OCI-LY7 (cell line): ENCODE results near the gene KPNA3. TPM values are rescaled to one million over a fixed set of nuclear protein-coding genes. Genes with fewer than 3 reads are reported as not detected.

Experiments used
- BruUV-seq: library from RNA; stranded (reverse); fragments of 400-500 nt; replicated peaks from 2 replicates; lab custom pipeline; 2021; lab: Mats Ljungman, UMichigan
- CTCF ChIA-PET: fragments of 300-600 bp; sonication (Branson Sonifier 250); formaldehyde crosslinking; loops from one replicate; lab custom pipeline; 2022; ENCODE audit warnings: antibody characterized with exemption; ENCODE audit not compliant: unreplicated experiment; lab: Charles Lee
- POLR2A ChIA-PET: fragments of 300-600 bp; sonication (Branson Sonifier 250); formaldehyde crosslinking; loops from one replicate; lab custom pipeline; 2022; ENCODE audit warnings: antibody characterized with exemption; lab: Charles Lee
- DNase-seq: peaks from one replicate; pipeline ENCODE4 v3.0.0-alpha.2; 2015; ENCODE audit warnings: low spot score
- H2AFZ ChIP-seq: fragments of 200-600 bp; sonication (generic), shearing (Covaris generic); 2 replicates; pipeline ENCODE4 v1.6.1; 2014; ENCODE audit warnings: mild to moderate bottlenecking, antibody characterized with exemption, low read length, moderate library complexity
- H3K27ac ChIP-seq: fragments of 200-600 bp; sonication (generic); 2 replicates; pipeline ENCODE4 v1.5.1; 2014; ENCODE audit warnings: mixed run types, low read depth, mild to moderate bottlenecking, moderate library complexity, low read length, inconsistent platforms; ENCODE audit not compliant: poor library complexity, severe bottlenecking
- H3K36me3 ChIP-seq: fragments of 200-600 bp; sonication (generic); 2 replicates; pipeline ENCODE4 v1.6.1; 2014; ENCODE audit warnings: mild to moderate bottlenecking, antibody characterized with exemption, low read length, moderate library complexity, mixed read lengths; ENCODE audit not compliant: insufficient read depth
- H3K4me1 ChIP-seq: fragments of 200-600 bp; sonication (generic); 2 replicates; pipeline ENCODE4 v1.5.1; 2014; ENCODE audit warnings: mild to moderate bottlenecking, low read length; ENCODE audit not compliant: insufficient read depth, poor library complexity, severe bottlenecking
- H3K4me2 ChIP-seq: fragments of 200-600 bp; sonication (generic); 2 replicates; pipeline ENCODE4 v1.6.1; 2014; ENCODE audit warnings: mild to moderate bottlenecking, low read length
- H3K4me3 ChIP-seq: fragments of 200-600 bp; sonication (generic); 2 replicates; pipeline ENCODE4 v1.5.1; 2014; ENCODE audit warnings: mild to moderate bottlenecking, low read depth, low read length; ENCODE audit not compliant: poor library complexity, severe bottlenecking
- H3K79me2 ChIP-seq: fragments of 200-600 bp; sonication (generic); 2 replicates; pipeline ENCODE4 v1.6.1; 2016; ENCODE audit warnings: low read depth, mild to moderate bottlenecking, low read length, moderate library complexity, mixed read lengths; ENCODE audit not compliant: insufficient read depth
- H3K9me2 ChIP-seq: fragments of 200-600 bp; sonication (generic); 2 replicates; pipeline ENCODE4 v1.6.1; 2016; ENCODE audit warnings: mild to moderate bottlenecking, low read length, mixed read lengths; ENCODE audit not compliant: insufficient read depth
- H3K9me3 ChIP-seq: fragments of 200-600 bp; sonication (generic); 2 replicates; pipeline ENCODE4 v1.6.1; 2014; ENCODE audit warnings: mild to moderate bottlenecking, mixed run types, low read length, mixed read lengths
- H4K20me1 ChIP-seq: fragments of 200-600 bp; sonication (generic); 2 replicates; pipeline ENCODE4 v1.6.1; 2014; ENCODE audit warnings: mild to moderate bottlenecking, antibody characterized with exemption, low read length, moderate library complexity, mixed read lengths; ENCODE audit not compliant: insufficient read depth
- CTCF ChIP-seq: fragments of 200-600 bp; sonication (generic); conservative IDR thresholded peaks from 2 replicates; pipeline ENCODE4 v1.5.1; 2014; ENCODE audit warnings: mild to moderate bottlenecking, antibody characterized with exemption, low read length, moderate library complexity, mixed read lengths
- EZH2phosphoT487 ChIP-seq: fragments of 200-600 bp; sonication (generic); IDR thresholded peaks from 2 replicates; pipeline ENCODE4 v1.6.1; 2018; ENCODE audit warnings: low read depth, borderline replicate concordance, mild to moderate bottlenecking, mixed run types, antibody characterized with exemption, low read length, moderate library complexity, mixed read lengths
- intact Hi-C: fragments of 100-400 bp; cut with micrococcal nuclease; formaldehyde crosslinking; loops from one replicate; pipeline ENCODE4 v1.10.0; 2022; ENCODE audit not compliant: unreplicated experiment
- total RNA-seq, 2 experiments: library from RNA; depleted of rRNA in 1 of 2; stranded (reverse); fragments of >200 nt in 1 of 2; shearing (Covaris generic) in 1 of 2; gene quantifications; 2 replicates each; pipeline ENCODE4 v1.2.3, GENCODE V29; 2014 to 2022

KPNA3 gene
- total RNA-seq, 2 experiments from 2014 or later: 18.2 to 41.1 TPM

DNA sequence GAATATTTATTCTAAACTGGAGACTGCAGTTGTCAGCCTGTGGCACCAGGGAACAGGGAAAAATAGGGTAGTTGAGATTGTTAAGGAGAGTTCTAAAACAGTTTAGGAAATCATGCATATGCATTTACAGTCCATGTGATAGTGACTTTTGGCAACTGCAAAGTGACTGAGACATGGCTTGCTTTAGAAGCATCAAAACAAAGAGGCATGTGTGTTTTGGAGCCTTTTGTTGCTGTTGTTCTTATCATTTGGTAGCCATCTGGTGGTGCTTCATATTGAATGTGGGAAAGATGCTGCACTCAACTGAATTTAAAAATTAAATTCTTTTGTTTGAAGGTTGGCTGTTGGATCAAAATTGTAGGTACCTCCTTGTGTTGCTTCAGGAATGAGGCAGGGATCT lies 91.0 kb downstream of the KPNA3 start:
- no peaks in the 10 kb centered on the region for H3K9me3 ChIP-seq
- TF ChIP-seq EZH2phosphoT487 (no peak), CTCF (no peak)
- H3K27ac ChIP-seq: no peak overlapping the region
- no peak for DNase-seq
- no peak overlapping the region for H3K4me3 ChIP-seq
- no peaks in the 10 kb centered on the region for H4K20me1 ChIP-seq
- H3K4me2 ChIP-seq: no peak overlapping the region
- BruUV-seq: no TSS peak
- H3K4me1 ChIP-seq: peaks cover 11% of the 10 kb centered on the region
- H3K9me2 ChIP-seq: no peaks in the 10 kb centered on the region
- POLR2A ChIA-PET: no interaction called here
- H2AFZ ChIP-seq: no peak overlapping the region
- intact Hi-C loops: no loop called here
- CTCF ChIA-PET: no interaction called here
- peaks cover 82% of the 10 kb centered on the region for H3K36me3 ChIP-seq
- no peaks in the 10 kb centered on the region for H3K79me2 ChIP-seq

DNA sequence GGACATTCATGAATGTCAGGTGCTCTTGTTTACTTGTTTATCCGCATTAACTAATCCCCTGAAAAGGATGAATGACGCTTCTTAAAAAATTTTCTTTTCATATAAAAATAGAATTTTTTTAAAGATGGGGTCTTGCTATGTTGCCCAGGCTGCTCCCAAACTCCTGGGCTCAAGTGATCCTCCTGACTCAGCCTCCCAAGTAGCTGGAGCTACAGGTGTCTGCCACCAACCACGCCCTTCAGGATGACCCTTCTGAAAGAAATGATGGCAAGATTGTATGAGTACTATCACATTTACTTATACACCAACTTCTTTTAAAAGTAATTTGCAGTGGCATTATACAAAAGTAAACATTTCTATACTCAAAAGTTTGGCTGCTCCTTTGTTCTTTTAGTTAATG lies 95.0 kb downstream of the KPNA3 start:
- Histone ChIP-seq H3K36me3 (peaks cover 48% of the 10 kb centered on the region), H3K27ac (no peak overlapping the region), H3K4me3 (no peak overlapping the region), H3K9me2 (no peaks in the 10 kb centered on the region), H3K9me3 (no peaks in the 10 kb centered on the region), H4K20me1 (no peaks in the 10 kb centered on the region), H3K79me2 (no peaks in the 10 kb centered on the region), H2AFZ (no peak overlapping the region), H3K4me1 (peaks cover 11% of the 10 kb centered on the region), H3K4me2 (no peak overlapping the region)
- DNase-seq: no peak
- intact Hi-C loops: no loop called here
- CTCF ChIA-PET: no interaction called here
- TF ChIP-seq EZH2phosphoT487 (no peak), CTCF (no peak)
- POLR2A ChIA-PET: interaction anchor here (0.5 kb wide), 1 partner anchor 228 kb away, joined by 4 read pairs; no protein-coding TSS in a partner anchor
- BruUV-seq: no TSS peak

DNA sequence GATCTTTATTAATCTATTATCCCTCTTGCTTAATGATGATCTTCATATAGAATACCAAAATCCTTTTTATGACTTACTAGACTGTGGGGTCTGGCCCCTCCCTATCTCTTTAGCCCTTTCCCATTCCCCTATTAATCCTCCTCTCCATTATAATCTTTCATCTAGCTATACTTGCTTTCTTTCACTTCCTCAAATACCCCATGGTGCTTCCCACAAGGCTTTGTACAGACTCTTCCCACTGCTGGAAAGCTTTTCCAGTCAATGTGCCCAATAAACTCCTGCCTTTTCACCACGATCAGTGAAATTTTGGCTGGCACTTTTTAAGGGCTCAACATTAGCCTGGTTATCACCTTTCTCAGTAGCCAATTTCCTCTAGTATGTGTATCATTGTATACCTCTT lies 98.0 kb downstream of the KPNA3 start:
- peaks cover 27% of the 10 kb centered on the region for H3K4me1 ChIP-seq
- no peaks in the 10 kb centered on the region for H3K9me2 ChIP-seq
- H3K79me2 ChIP-seq: peaks cover 14% of the 10 kb centered on the region; the same call in 1 of the 2 replicates
- peaks cover 21% of the 10 kb centered on the region for H3K36me3 ChIP-seq
- no TSS peak for BruUV-seq
- no peak overlapping the region for H3K27ac ChIP-seq
- no peak overlapping the region for H3K4me2 ChIP-seq
- ChIA-PET POLR2A (no interaction called here), CTCF (no interaction called here)
- DNase-seq: no peak
- TF ChIP-seq CTCF (no peak), EZH2phosphoT487 (no peak)
- no peak overlapping the region for H2AFZ ChIP-seq
- intact Hi-C loops: no loop called here
- no peak overlapping the region for H3K4me3 ChIP-seq
- no peaks in the 10 kb centered on the region for H3K9me3 ChIP-seq
- no peaks in the 10 kb centered on the region for H4K20me1 ChIP-seq
